ENCODE results near the gene TRAF3IP3. TPM values are rescaled to one million over a fixed set of nuclear protein-coding genes. Genes with fewer than 3 reads are reported as not detected.

The TRAF3IP3 gene
- polyA plus RNA-seq, 2 of the 4 experiments (the other 2 are of a cell fraction) = not detected

DNA sequence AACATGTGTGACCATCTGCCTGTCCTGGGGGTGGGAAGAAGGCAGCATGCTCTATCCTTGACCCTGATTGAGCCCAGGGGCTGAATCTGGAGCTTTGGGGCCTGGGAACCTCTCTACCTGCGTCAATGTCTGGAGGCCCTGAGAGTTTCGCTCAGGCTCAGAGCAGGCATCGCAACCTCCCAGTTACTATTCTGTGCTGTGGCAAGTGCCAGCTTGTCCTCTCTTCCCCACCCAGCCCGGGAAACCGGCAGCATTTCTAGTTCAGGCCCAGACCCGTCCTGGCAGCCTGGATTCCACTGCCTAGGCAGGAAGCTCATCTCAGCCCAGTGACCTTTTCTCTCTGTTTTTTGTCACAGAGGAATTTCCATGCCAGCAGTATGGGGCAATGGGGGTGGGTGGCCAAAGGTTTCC, 60.1 kb downstream of the TRAF3IP3 start:
- Histone ChIP-seq H3K4me2 (no peak overlapping the region), H3K4me1 (no peaks in the 10 kb centered on the region), H3K27ac (no peak overlapping the region), H3K9me3 (no peaks in the 10 kb centered on the region), H3K4me3 (no peak overlapping the region)
- TF ChIP-seq, protein P1, sequence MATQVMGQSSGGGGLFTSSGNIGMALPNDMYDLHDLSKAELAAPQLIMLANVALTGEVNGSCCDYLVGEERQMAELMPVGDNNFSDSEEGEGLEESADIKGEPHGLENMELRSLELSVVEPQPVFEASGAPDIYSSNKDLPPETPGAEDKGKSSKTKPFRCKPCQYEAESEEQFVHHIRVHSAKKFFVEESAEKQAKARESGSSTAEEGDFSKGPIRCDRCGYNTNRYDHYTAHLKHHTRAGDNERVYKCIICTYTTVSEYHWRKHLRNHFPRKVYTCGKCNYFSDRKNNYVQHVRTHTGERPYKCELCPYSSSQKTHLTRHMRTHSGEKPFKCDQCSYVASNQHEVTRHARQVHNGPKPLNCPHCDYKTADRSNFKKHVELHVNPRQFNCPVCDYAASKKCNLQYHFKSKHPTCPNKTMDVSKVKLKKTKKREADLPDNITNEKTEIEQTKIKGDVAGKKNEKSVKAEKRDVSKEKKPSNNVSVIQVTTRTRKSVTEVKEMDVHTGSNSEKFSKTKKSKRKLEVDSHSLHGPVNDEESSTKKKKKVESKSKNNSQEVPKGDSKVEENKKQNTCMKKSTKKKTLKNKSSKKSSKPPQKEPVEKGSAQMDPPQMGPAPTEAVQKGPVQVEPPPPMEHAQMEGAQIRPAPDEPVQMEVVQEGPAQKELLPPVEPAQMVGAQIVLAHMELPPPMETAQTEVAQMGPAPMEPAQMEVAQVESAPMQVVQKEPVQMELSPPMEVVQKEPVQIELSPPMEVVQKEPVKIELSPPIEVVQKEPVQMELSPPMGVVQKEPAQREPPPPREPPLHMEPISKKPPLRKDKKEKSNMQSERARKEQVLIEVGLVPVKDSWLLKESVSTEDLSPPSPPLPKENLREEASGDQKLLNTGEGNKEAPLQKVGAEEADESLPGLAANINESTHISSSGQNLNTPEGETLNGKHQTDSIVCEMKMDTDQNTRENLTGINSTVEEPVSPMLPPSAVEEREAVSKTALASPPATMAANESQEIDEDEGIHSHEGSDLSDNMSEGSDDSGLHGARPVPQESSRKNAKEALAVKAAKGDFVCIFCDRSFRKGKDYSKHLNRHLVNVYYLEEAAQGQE (IDR thresholded peaks at IDR 0.05) = no peak
- no peak for TF ChIP-seq EP300 (IDR thresholded peaks at IDR 0.05)
- TF ChIP-seq, protein P2, sequence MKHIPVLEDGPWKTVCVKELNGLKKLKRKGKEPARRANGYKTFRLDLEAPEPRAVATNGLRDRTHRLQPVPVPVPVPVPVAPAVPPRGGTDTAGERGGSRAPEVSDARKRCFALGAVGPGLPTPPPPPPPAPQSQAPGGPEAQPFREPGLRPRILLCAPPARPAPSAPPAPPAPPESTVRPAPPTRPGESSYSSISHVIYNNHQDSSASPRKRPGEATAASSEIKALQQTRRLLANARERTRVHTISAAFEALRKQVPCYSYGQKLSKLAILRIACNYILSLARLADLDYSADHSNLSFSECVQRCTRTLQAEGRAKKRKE (CRISPR knock-in tag; IDR thresholded peaks at IDR 0.05; ENCODE audit: low read depth) = no peak
- no peak for TF ChIP-seq HEYL (CRISPR knock-in tag; IDR thresholded peaks at IDR 0.05)
- TF ChIP-seq, protein P3, sequence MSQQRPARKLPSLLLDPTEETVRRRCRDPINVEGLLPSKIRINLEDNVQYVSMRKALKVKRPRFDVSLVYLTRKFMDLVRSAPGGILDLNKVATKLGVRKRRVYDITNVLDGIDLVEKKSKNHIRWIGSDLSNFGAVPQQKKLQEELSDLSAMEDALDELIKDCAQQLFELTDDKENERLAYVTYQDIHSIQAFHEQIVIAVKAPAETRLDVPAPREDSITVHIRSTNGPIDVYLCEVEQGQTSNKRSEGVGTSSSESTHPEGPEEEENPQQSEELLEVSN (IDR thresholded peaks at IDR 0.05; ENCODE audit: borderline replicate concordance, low read depth) = no peak
- TF ChIP-seq, protein P4, sequence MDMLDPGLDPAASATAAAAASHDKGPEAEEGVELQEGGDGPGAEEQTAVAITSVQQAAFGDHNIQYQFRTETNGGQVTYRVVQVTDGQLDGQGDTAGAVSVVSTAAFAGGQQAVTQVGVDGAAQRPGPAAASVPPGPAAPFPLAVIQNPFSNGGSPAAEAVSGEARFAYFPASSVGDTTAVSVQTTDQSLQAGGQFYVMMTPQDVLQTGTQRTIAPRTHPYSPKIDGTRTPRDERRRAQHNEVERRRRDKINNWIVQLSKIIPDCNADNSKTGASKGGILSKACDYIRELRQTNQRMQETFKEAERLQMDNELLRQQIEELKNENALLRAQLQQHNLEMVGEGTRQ (IDR thresholded peaks at IDR 0.05) = no peak
- no peak for TF ChIP-seq ZSCAN20 (CRISPR knock-in tag; IDR thresholded peaks at IDR 0.05)
- TF ChIP-seq MYC (IDR thresholded peaks at IDR 0.05; ENCODE audit: borderline replicate concordance, low read length) = no peak
- TF ChIP-seq CBX8 (IDR thresholded peaks at IDR 0.05) = no peak
- TF ChIP-seq KDM1A (IDR thresholded peaks at IDR 0.05; ENCODE audit: low read depth) = no peak
- TF ChIP-seq CHD2 (IDR thresholded peaks at IDR 0.05; ENCODE audit: low read length, partially characterized antibody) = no peak
- TF ChIP-seq JUNB (IDR thresholded peaks at IDR 0.05) = no peak
- no peak for FAIRE-seq
- WGBS (ENCODE audit: missing lambda C conversion rate) = 53% methylated on average over 4 of the region's 6 CpGs
- ChIA-PET CTCF (interaction anchor here (0.7 to 7.1 kb wide), 4 partner anchors 7 to 67 kb away, joined by 4 to 62 read pairs (median 7); partner anchors contain the start of gene UTP25), POLR2A (interaction anchor here (0.6 kb wide), 2 partner anchors 8 to 18 kb away, joined by 3 to 5 read pairs; no protein-coding TSS in a partner anchor)
- no peak for ATAC-seq
- DNase-seq (ENCODE audit: low read depth in 1 of 2, low spot score in 1 of 2) = no peak

DNA sequence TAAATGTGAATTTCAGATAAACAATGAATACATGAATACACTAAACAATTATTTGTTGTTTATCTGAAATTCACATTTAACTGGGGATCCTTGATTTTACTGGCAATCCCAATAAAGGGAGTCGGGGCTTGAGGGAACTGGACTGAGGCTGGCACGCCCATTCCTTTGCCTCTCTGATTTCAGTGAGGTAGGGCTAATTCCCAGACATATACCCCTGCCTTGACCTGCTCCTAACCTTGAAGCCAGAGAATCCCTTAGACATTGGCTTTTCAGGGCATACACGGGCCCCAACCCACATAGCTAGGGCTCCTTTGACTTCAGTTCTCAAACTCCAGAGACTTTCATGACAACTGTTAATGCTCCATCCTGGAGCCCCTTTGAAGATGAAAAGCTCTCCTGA, 61.1 kb downstream of the TRAF3IP3 start:
- H3K4me1 ChIP-seq = no peaks in the 10 kb centered on the region
- no peaks in the 10 kb centered on the region for H3K9me3 ChIP-seq
- 39% methylated on average over 3 of the region's 3 CpGs for WGBS (ENCODE audit: missing lambda C conversion rate)
- FAIRE-seq = no peak
- no peak for TF ChIP-seq PHF8 (IDR thresholded peaks at IDR 0.05; ENCODE audit: borderline replicate concordance, low read depth)
- TF ChIP-seq HOXB13 (CRISPR knock-in tag; IDR thresholded peaks at IDR 0.05; ENCODE audit: low read depth) = no peak
- TF ChIP-seq RFX5 (IDR thresholded peaks at IDR 0.05) = no peak
- no peak for TF ChIP-seq MAZ (IDR thresholded peaks at IDR 0.05; ENCODE audit: borderline replicate concordance, low read depth, low read length)
- TF ChIP-seq RNF2 (IDR thresholded peaks at IDR 0.05; ENCODE audit: borderline replicate concordance, low read depth) = no peak
- TF ChIP-seq JUNB (IDR thresholded peaks at IDR 0.05) = no peak
- TF ChIP-seq CEBPB (IDR thresholded peaks at IDR 0.05) = no peak
- no peak for TF ChIP-seq HDAC2 (IDR thresholded peaks at IDR 0.05)
- TF ChIP-seq KDM5A (IDR thresholded peaks at IDR 0.05) = no peak
- TF ChIP-seq ZC3H11A (IDR thresholded peaks at IDR 0.05) = no peak
- TF ChIP-seq RCOR1 (IDR thresholded peaks at IDR 0.05; ENCODE audit: low read depth, low read length) = no peak
- TF ChIP-seq FOXS1 (CRISPR knock-in tag; IDR thresholded peaks at IDR 0.05) = no peak
- TF ChIP-seq, protein P5, sequence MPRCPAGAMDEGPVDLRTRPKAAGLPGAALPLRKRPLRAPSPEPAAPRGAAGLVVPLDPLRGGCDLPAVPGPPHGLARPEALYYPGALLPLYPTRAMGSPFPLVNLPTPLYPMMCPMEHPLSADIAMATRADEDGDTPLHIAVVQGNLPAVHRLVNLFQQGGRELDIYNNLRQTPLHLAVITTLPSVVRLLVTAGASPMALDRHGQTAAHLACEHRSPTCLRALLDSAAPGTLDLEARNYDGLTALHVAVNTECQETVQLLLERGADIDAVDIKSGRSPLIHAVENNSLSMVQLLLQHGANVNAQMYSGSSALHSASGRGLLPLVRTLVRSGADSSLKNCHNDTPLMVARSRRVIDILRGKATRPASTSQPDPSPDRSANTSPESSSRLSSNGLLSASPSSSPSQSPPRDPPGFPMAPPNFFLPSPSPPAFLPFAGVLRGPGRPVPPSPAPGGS (IDR thresholded peaks at IDR 0.05) = no peak
- DNase-seq (ENCODE audit: low read depth in 1 of 2, low spot score in 1 of 2) = no peak
- no peak overlapping the region for H3K4me2 ChIP-seq
- ChIA-PET CTCF (interaction anchor here (0.8 to 2.4 kb wide), 3 partner anchors 9 to 69 kb away, joined by 3 to 9 read pairs (median 5); partner anchors contain the start of gene UTP25), POLR2A (no interaction called here)
- H3K27ac ChIP-seq = no peak overlapping the region
- H3K4me3 ChIP-seq = no peak overlapping the region
- ATAC-seq = no peak

Measured in A549 (cell line).